GM21723 (cell line): ENCODE results near the gene MXD4.

Experiments
- ATAC-seq: cut with Tn5 transposase; IDR thresholded peaks from one replicate; pipeline ENCODE4 v1.9.1; 2021; ENCODE audit warnings: mild to moderate bottlenecking, moderate library complexity; ENCODE audit not compliant: unreplicated experiment

MXD4 gene

GRCh38 chr4:2261853-2262144 is at the start of gene MXD4:
TSS of gene MXD4 (minus strand) at chr4:2262109. CDS start at chr4:2261980, 129 bp downstream.
- ATAC-seq = peak; percentile 4

- ATAC-seq = no peak
These were observed 45.0 kb upstream of the MXD4 start for GRCh38 chr4:2306773-2307410.

GRCh38 chr4:2305766-2306501 is 44.0 kb upstream of the MXD4 start:
- ATAC-seq = no peak

GRCh38 chr4:2304877-2305561 is 43.1 kb upstream of the MXD4 start:
- ATAC-seq = no peak

GRCh38 chr4:2304321-2304876 is 42.5 kb upstream of the MXD4 start:
- no peak for ATAC-seq

- no peak for ATAC-seq
These were observed 41.9 kb upstream of the MXD4 start for GRCh38 chr4:2303686-2304320.

- no peak for ATAC-seq
These were observed 41.3 kb upstream of the MXD4 start for GRCh38 chr4:2303121-2303685.

GRCh38 chr4:2302387-2303119 is 40.6 kb upstream of the MXD4 start:
- no peak for ATAC-seq

GRCh38 chr4:2301806-2302205 is 39.9 kb upstream of the MXD4 start:
- ATAC-seq = no peak

- no peak for ATAC-seq
These were observed 39.3 kb upstream of the MXD4 start for GRCh38 chr4:2301225-2301642.

- no peak for ATAC-seq
These were observed 38.7 kb upstream of the MXD4 start for GRCh38 chr4:2300431-2301224.

GRCh38 chr4:2299794-2300193 is 37.9 kb upstream of the MXD4 start:
- no peak for ATAC-seq

- no peak for ATAC-seq
These were observed 36.7 kb upstream of the MXD4 start for GRCh38 chr4:2298532-2298991.

GRCh38 chr4:2297606-2298531 is 36.0 kb upstream of the MXD4 start:
- no peak for ATAC-seq

GRCh38 chr4:2296631-2297601 is 35.0 kb upstream of the MXD4 start:
- no peak for ATAC-seq

- no peak for ATAC-seq
These were observed 34.1 kb upstream of the MXD4 start for GRCh38 chr4:2295900-2296442.

GRCh38 chr4:2295500-2295899 is 33.6 kb upstream of the MXD4 start:
- no peak for ATAC-seq
